Coronary artery (tissue), 2 donors: ENCODE measurements around the gene TAF11L3.
"Not testable (repeated sequence)": the region's sequence is repeated elsewhere in the genome, so short reads cannot be mapped to it uniquely, and the experiment has no call there.

Experiments used
- DNase-seq: peaks from one replicate; pipeline ENCODE4 v3.0.0-alpha.2; 2017; ENCODE audit warnings: low spot score
- H3K27ac ChIP-seq, 2 donors: fragments of 200-600 bp; sonication (generic); one replicate each; pipeline ENCODE4 v1.5.1; 2016 to 2019
- H3K4me3 ChIP-seq: fragments of 200-600 bp; sonication (generic); 2 replicates; pipeline ENCODE4 v1.5.1; 2016; ENCODE audit warnings: mild to moderate bottlenecking, moderate library complexity
- CTCF ChIP-seq: fragments of 200-600 bp; sonication (generic); IDR thresholded peaks from one replicate; pipeline ENCODE4 v1.5.1; 2019; ENCODE audit warnings: antibody characterized with exemption

The TAF11L3 gene

GRCh38 chr5:17487174-17487512, 31.0 kb upstream of the TAF11L3 start:
- no peak for DNase-seq
- H3K27ac ChIP-seq: no peak overlapping the region
- H3K4me3 ChIP-seq: no peak overlapping the region
- TF ChIP-seq CTCF: no peak

GRCh38 chr5:17491257-17491656, 26.9 kb upstream of the TAF11L3 start:
- DNase-seq: not testable (repeated sequence)

GRCh38 chr5:17492770-17493169, 25.4 kb upstream of the TAF11L3 start:
- H3K4me3 ChIP-seq: no peak overlapping the region
- no peak for TF ChIP-seq CTCF
- no peak for DNase-seq
- no peak overlapping the region for H3K27ac ChIP-seq

More at GRCh38 chr5:17491257-17491656, 26.9 kb upstream of the TAF11L3 start:
- not testable (repeated sequence) for H3K4me3 ChIP-seq, H3K27ac ChIP-seq

- no peak for TF ChIP-seq CTCF
- no peak overlapping the region for H3K27ac ChIP-seq
- no peak overlapping the region for H3K4me3 ChIP-seq
- no peak for DNase-seq
Measured at GRCh38 chr5:17497446-17497845, 20.7 kb upstream of the TAF11L3 start.

GRCh38 chr5:17497931-17498330, 20.2 kb upstream of the TAF11L3 start, which contains the start of gene TAF11L2:
TSS of gene TAF11L2 (plus strand) at chr5:17498231.
- not testable (repeated sequence) for H3K27ac ChIP-seq, H3K4me3 ChIP-seq, DNase-seq

- no peak for DNase-seq
- no peak overlapping the region for H3K27ac ChIP-seq
- H3K4me3 ChIP-seq: no peak overlapping the region
- TF ChIP-seq CTCF: no peak
Measured at GRCh38 chr5:17511775-17512325, 6.3 kb upstream of the TAF11L3 start.

GRCh38 chr5:17517526-17517925, 641 bp upstream of the TAF11L3 start:
- not testable (repeated sequence) for DNase-seq, H3K27ac ChIP-seq, H3K4me3 ChIP-seq

- H3K27ac ChIP-seq, DNase-seq, H3K4me3 ChIP-seq: not testable (repeated sequence)
Measured at GRCh38 chr5:17519508-17519907, 1.3 kb downstream of the TAF11L3 start.

- not testable (repeated sequence) for DNase-seq, H3K27ac ChIP-seq, H3K4me3 ChIP-seq
Measured at GRCh38 chr5:17521501-17521900, 3.3 kb downstream of the TAF11L3 start, which contains the start of gene TAF11L4. TSS of gene TAF11L4 (plus strand) at chr5:17521801.

- not testable (repeated sequence) for H3K4me3 ChIP-seq, DNase-seq, H3K27ac ChIP-seq
Measured at GRCh38 chr5:17524935-17525334, 6.8 kb downstream of the TAF11L3 start, which contains the start of gene TAF11L5. TSS of gene TAF11L5 (plus strand) at chr5:17525235.

- not testable (repeated sequence) for DNase-seq
Measured at GRCh38 chr5:17526504-17526903, 8.3 kb downstream of the TAF11L3 start.

GRCh38 chr5:17528369-17528768, 10.2 kb downstream of the TAF11L3 start, which contains the start of gene TAF11L6:
TSS of gene TAF11L6 (plus strand) at chr5:17528669.
- not testable (repeated sequence) for DNase-seq, H3K4me3 ChIP-seq, H3K27ac ChIP-seq

More at GRCh38 chr5:17526504-17526903, 8.3 kb downstream of the TAF11L3 start:
- H3K4me3 ChIP-seq, H3K27ac ChIP-seq: not testable (repeated sequence)
